H9 (cell line): ENCODE results near the gene GLYR1. TPM values are rescaled to one million over a fixed set of nuclear protein-coding genes. Genes with fewer than 3 reads are reported as not detected.

Source experiments
- DNase-seq: peaks from one replicate; pipeline ENCODE4 v3.0.0-alpha.2; 2017
- H2AFZ ChIP-seq: one replicate; pipeline ENCODE4 v1.6.1; 2013; ENCODE audit warnings: mild to moderate bottlenecking, low read length, control low read depth, moderate library complexity
- H2AK5ac ChIP-seq: 2 replicates; pipeline ENCODE4 v1.6.1; 2013; ENCODE audit warnings: low read length, control low read depth, mixed read lengths; ENCODE audit not compliant: insufficient read length
- H2BK120ac ChIP-seq: one replicate; pipeline ENCODE4 v1.6.1; 2013; ENCODE audit warnings: low read depth, mild to moderate bottlenecking, low read length, control low read depth, inconsistent platforms; ENCODE audit not compliant: poor library complexity, severe bottlenecking
- H2BK12ac ChIP-seq: 2 replicates; pipeline ENCODE4 v1.6.1; 2013; ENCODE audit warnings: low read length, control low read depth, mixed read lengths, low read depth; ENCODE audit not compliant: insufficient read length
- H2BK15ac ChIP-seq: 2 replicates; pipeline ENCODE4 v1.6.1; 2013; ENCODE audit warnings: low read depth, low read length, control low read depth
- H2BK20ac ChIP-seq: one replicate; pipeline ENCODE4 v1.6.1; 2013; ENCODE audit warnings: low read depth, mild to moderate bottlenecking, low read length, control low read depth, inconsistent platforms; ENCODE audit not compliant: poor library complexity, severe bottlenecking
- H2BK5ac ChIP-seq: 2 replicates; pipeline ENCODE4 v1.6.1; 2013; ENCODE audit warnings: low read length, control low read depth, mixed read lengths; ENCODE audit not compliant: insufficient read length
- H3K14ac ChIP-seq: 2 replicates; pipeline ENCODE4 v1.6.1; 2013; ENCODE audit warnings: low read length, control low read depth; ENCODE audit not compliant: insufficient read depth
- H3K18ac ChIP-seq: 2 replicates; pipeline ENCODE4 v1.6.1; 2013; ENCODE audit warnings: low read depth, mild to moderate bottlenecking, mixed read lengths, low read length, control low read depth; ENCODE audit not compliant: insufficient read length
- H3K23ac ChIP-seq: 2 replicates; pipeline ENCODE4 v1.6.1; 2013; ENCODE audit warnings: low read length, control low read depth, mixed read lengths, low read depth; ENCODE audit not compliant: insufficient read length
- H3K23me2 ChIP-seq: 2 replicates; pipeline ENCODE4 v1.6.1; 2013; ENCODE audit warnings: low read depth, mild to moderate bottlenecking, mixed read lengths, low read length, control low read depth; ENCODE audit not compliant: insufficient read length, poor library complexity, severe bottlenecking
- H3K27ac ChIP-seq: 2 replicates; pipeline ENCODE4 v1.5.1; 2013; ENCODE audit warnings: low read length, control low read depth, mixed read lengths, low read depth; ENCODE audit not compliant: insufficient read length
- H3K27me3 ChIP-seq: 2 replicates; pipeline ENCODE4 v1.6.1; 2013; ENCODE audit warnings: low read length, control low read depth, inconsistent platforms; ENCODE audit not compliant: insufficient read depth
- H3K4ac ChIP-seq: 2 replicates; pipeline ENCODE4 v1.6.1; 2013; ENCODE audit warnings: low read depth, mild to moderate bottlenecking, control low read depth, inconsistent platforms, low read length, moderate library complexity
- H3K4me1 ChIP-seq: 2 replicates; pipeline ENCODE4 v1.6.1; 2013; ENCODE audit warnings: low read length, control low read depth, inconsistent platforms; ENCODE audit not compliant: insufficient read depth
- H3K4me2 ChIP-seq: 2 replicates; pipeline ENCODE4 v1.6.1; 2013; ENCODE audit warnings: low read length, control low read depth, mixed read lengths; ENCODE audit not compliant: insufficient read length, insufficient read depth
- H3K56ac ChIP-seq: 2 replicates; pipeline ENCODE4 v1.6.1; 2013; ENCODE audit warnings: low read depth, mild to moderate bottlenecking, mixed read lengths, low read length, control low read depth; ENCODE audit not compliant: insufficient read length
- H3K79me1 ChIP-seq: 2 replicates; pipeline ENCODE4 v1.6.1; 2013; ENCODE audit warnings: low read depth, mild to moderate bottlenecking, moderate library complexity, low read length, control low read depth, inconsistent platforms; ENCODE audit not compliant: insufficient read depth, poor library complexity, severe bottlenecking
- H3K79me2 ChIP-seq: 2 replicates; pipeline ENCODE4 v1.6.1; 2013; ENCODE audit warnings: low read length, control low read depth, inconsistent platforms; ENCODE audit not compliant: insufficient read depth
- H3K9ac ChIP-seq: 2 replicates; pipeline ENCODE4 v1.6.1; 2013; ENCODE audit warnings: low read length, control low read depth, mixed read lengths; ENCODE audit not compliant: insufficient read length; ENCODE audit errors: extremely low read depth
- H3K9me3 ChIP-seq: one replicate; pipeline ENCODE4 v1.6.1; 2013; ENCODE audit warnings: low read depth, low read length, inconsistent platforms; ENCODE audit not compliant: control insufficient read depth
- H3T11ph ChIP-seq: one replicate; pipeline ENCODE4 v1.6.1; 2013; ENCODE audit warnings: mild to moderate bottlenecking, low read length, control low read depth, inconsistent platforms
- H4K20me1 ChIP-seq: one replicate; pipeline ENCODE4 v1.6.1; 2013; ENCODE audit not compliant: control insufficient read depth, insufficient read length, insufficient read depth
- H4K5ac ChIP-seq: 2 replicates; pipeline ENCODE4 v1.6.1; 2013; ENCODE audit warnings: low read depth, mild to moderate bottlenecking, mixed read lengths, low read length, control low read depth; ENCODE audit not compliant: insufficient read length
- H4K8ac ChIP-seq: replicated peaks from 2 replicates; pipeline ENCODE4 v1.6.1; 2013; ENCODE audit warnings: low read length, control low read depth, mixed read lengths, low read depth; ENCODE audit not compliant: insufficient read length
- H4K91ac ChIP-seq: 2 replicates; pipeline ENCODE4 v1.6.1; 2013; ENCODE audit warnings: low read depth, mild to moderate bottlenecking, moderate library complexity, mixed read lengths, low read length, control low read depth; ENCODE audit not compliant: insufficient read length
- H3K27ac Mint-ChIP-seq, 3 experiments: 2 replicates in 2 of 3; 3 replicates in 1 of 3; pipeline ENCODE4 v1.8.0; 2020 to 2021; ENCODE audit warnings: mixed read lengths in 3 of 3, mild to moderate bottlenecking in 1 of 3, moderate library complexity in 1 of 3
- H3K27me3 Mint-ChIP-seq: 2 replicates; pipeline ENCODE4 v1.8.0; 2021; ENCODE audit warnings: low read depth, mild to moderate bottlenecking, moderate library complexity, mixed read lengths
- H3K36me3 Mint-ChIP-seq, 3 experiments: 2 replicates in 2 of 3; 3 replicates in 1 of 3; pipeline ENCODE4 v1.8.0; 2020 to 2021; ENCODE audit warnings: low read depth in 3 of 3, mixed read lengths in 3 of 3; ENCODE audit not compliant: insufficient read depth in 1 of 3
- H3K4me1 Mint-ChIP-seq, 2 experiments: 2 replicates each; pipeline ENCODE4 v1.8.0; 2020; ENCODE audit warnings: mixed read lengths in 2 of 2
- H3K4me3 Mint-ChIP-seq, 2 experiments: 2 replicates in 1 of 2; 3 replicates in 1 of 2; pipeline ENCODE4 v1.8.0; 2020 to 2021; ENCODE audit warnings: mild to moderate bottlenecking in 2 of 2, mixed read lengths in 2 of 2, moderate library complexity in 1 of 2
- H3K9me3 Mint-ChIP-seq, 2 experiments: 2 replicates in 1 of 2; 3 replicates in 1 of 2; pipeline ENCODE4 v1.8.0; 2020; ENCODE audit warnings: mild to moderate bottlenecking in 2 of 2, mixed read lengths in 2 of 2, moderate library complexity in 1 of 2
- CTCF ChIP-seq: fragments of 200-600 bp; sonication (generic); conservative IDR thresholded peaks from 3 replicates; pipeline ENCODE4 v1.8.0; 2021; ENCODE audit warnings: antibody characterized with exemption, mild to moderate bottlenecking
- WGBS: extraction: QIAGEN DNeasy Blood & Tissue Kit; methylation state at CpG from one replicate; pipeline ENCODE4 v1.1.7; 2013; ENCODE audit warnings: missing lambda C conversion rate, low lambda C conversion rate, mixed read lengths; ENCODE audit not compliant: insufficient read length; ENCODE audit errors: extremely low coverage; 5-methylcytosine and 5-hydroxymethylcytosine counted together
- total RNA-seq: library from RNA; stranded (reverse); gene quantifications from 2 replicates; pipeline ENCODE4 v1.2.1, GENCODE V29; 2021

GLYR1 gene
- total RNA-seq, 1 experiment from 2014 or later, result 114 TPM

DNA sequence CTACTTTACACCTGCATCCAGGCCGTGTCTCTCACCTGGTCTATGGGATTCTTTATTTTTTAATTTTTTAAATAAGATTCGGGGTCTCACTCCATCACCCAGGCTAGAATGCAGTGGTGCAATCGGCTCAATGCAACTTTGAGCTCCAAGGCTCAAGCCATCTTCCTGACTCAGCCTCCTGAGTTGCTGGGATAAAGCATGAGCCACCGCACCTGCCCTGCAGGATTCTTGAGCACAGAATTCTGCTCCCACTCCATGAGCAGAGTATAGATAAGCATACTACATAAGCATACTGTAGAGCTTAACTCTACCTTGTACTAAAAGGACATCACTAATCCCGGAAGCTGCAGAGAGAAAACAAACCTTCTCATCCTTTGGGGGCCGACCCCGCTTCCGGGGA lies 15.5 kb downstream of the GLYR1 start:
- peaks cover 3% of the 10 kb centered on the region; the same call in 1 of the 2 replicates for H3K79me2 ChIP-seq
- H3K9me3 Mint-ChIP-seq, result no peaks in the 10 kb centered on the region
- no peak for DNase-seq
- no peak overlapping the region for H3K56ac ChIP-seq
- H3K9ac ChIP-seq, result no peak overlapping the region
- H3K9me3 ChIP-seq, result no peaks in the 10 kb centered on the region
- H2AK5ac ChIP-seq, result no peak overlapping the region
- no peaks in the 10 kb centered on the region for H3K79me1 ChIP-seq
- H4K20me1 ChIP-seq, result no peaks in the 10 kb centered on the region
- no peak overlapping the region for H3K18ac ChIP-seq
- no peak overlapping the region for H3T11ph ChIP-seq
- no peaks in the 10 kb centered on the region for H3K27me3 ChIP-seq
- no peak overlapping the region for H3K23ac ChIP-seq
- H3K27ac Mint-ChIP-seq, result no peak overlapping the region
- no peak overlapping the region for H3K4me2 ChIP-seq
- no peak overlapping the region for H3K4me3 Mint-ChIP-seq
- H2BK20ac ChIP-seq, result no peak overlapping the region
- H3K4me1 Mint-ChIP-seq, result no peaks in the 10 kb centered on the region
- H3K4ac ChIP-seq, result no peak overlapping the region
- H2AFZ ChIP-seq, result no peak overlapping the region
- no peak overlapping the region for H3K27ac ChIP-seq
- H4K91ac ChIP-seq, result no peak overlapping the region
- no peak overlapping the region for H4K5ac ChIP-seq
- TF ChIP-seq CTCF, result no peak
- no peak overlapping the region for H2BK15ac ChIP-seq
- peaks cover 21 to 72% (median 57%) of the 10 kb centered on the region in 3 experiments; a peak in 6 of 7 replicates for H3K36me3 Mint-ChIP-seq
- H2BK120ac ChIP-seq, result no peak overlapping the region
- WGBS, result no CpG with 5 or more reads among the region's 8 CpGs
- H2BK5ac ChIP-seq, result no peak overlapping the region
- no peak overlapping the region for H2BK12ac ChIP-seq
- H3K23me2 ChIP-seq, result no peaks in the 10 kb centered on the region
- no peaks in the 10 kb centered on the region for H3K4me1 ChIP-seq
- H4K8ac ChIP-seq, result no peak overlapping the region
- H3K27me3 Mint-ChIP-seq, result no peaks in the 10 kb centered on the region
- H3K14ac ChIP-seq, result no peak overlapping the region
